NCI-H1105 (cell line): ENCODE measurements around the gene STON2.

Source experiments
- DNase-seq: peaks from one replicate; lab custom pipeline; 2025; lab: John Stamatoyannopoulos, UW

STON2 gene

GRCh38 chr14:81416981-81417380 is 16.9 kb upstream of the STON2 start:
- no peak for DNase-seq

- DNase-seq = no peak
These were observed 16.2 kb upstream of the STON2 start for GRCh38 chr14:81416194-81416952.

- DNase-seq = no peak
These were observed 15.7 kb upstream of the STON2 start for GRCh38 chr14:81415781-81416180.

GRCh38 chr14:81414123-81414522 is 14.0 kb upstream of the STON2 start:
- no peak for DNase-seq

GRCh38 chr14:81412779-81413178 is 12.7 kb upstream of the STON2 start:
- DNase-seq = no peak

GRCh38 chr14:81408595-81408994 is 8.5 kb upstream of the STON2 start:
- no peak for DNase-seq

GRCh38 chr14:81406863-81407262 is 6.7 kb upstream of the STON2 start:
- no peak for DNase-seq

GRCh38 chr14:81402123-81402495 is 2.0 kb upstream of the STON2 start:
- no peak for DNase-seq

- no peak for DNase-seq
These were observed 1.4 kb upstream of the STON2 start for GRCh38 chr14:81401420-81402122.

GRCh38 chr14:81400852-81401251 is 728 bp upstream of the STON2 start:
- no peak for DNase-seq

GRCh38 chr14:81398196-81398891 is 1.8 kb downstream of the STON2 start:
- DNase-seq = no peak

- no peak for DNase-seq
These were observed 4.0 kb downstream of the STON2 start for GRCh38 chr14:81396113-81396512.

GRCh38 chr14:81394739-81395138 is 5.4 kb downstream of the STON2 start:
- no peak for DNase-seq

GRCh38 chr14:81392976-81393643 is 7.0 kb downstream of the STON2 start:
- DNase-seq = no peak

- no peak for DNase-seq
These were observed 8.1 kb downstream of the STON2 start for GRCh38 chr14:81392052-81392451.

GRCh38 chr14:81390696-81391095 is 9.4 kb downstream of the STON2 start:
- no peak for DNase-seq

- DNase-seq = no peak
These were observed 11.8 kb downstream of the STON2 start for GRCh38 chr14:81388336-81388735.

GRCh38 chr14:81386290-81386745 is 13.8 kb downstream of the STON2 start:
- no peak for DNase-seq

- DNase-seq = no peak
These were observed 14.2 kb downstream of the STON2 start for GRCh38 chr14:81385886-81386285.

GRCh38 chr14:81385419-81385818 is 14.7 kb downstream of the STON2 start:
- DNase-seq = no peak

- DNase-seq = peak; percentile 45
These were observed 15.2 kb downstream of the STON2 start for GRCh38 chr14:81384900-81385299.

GRCh38 chr14:81382517-81383225 is 17.5 kb downstream of the STON2 start:
- DNase-seq = no peak
